GM23248 (cell line): ENCODE measurements around the gene LMOD3.

Source experiments
- EZH2 ChIP-seq: fragments of 200-600 bp; sonication (generic); IDR thresholded peaks from 2 replicates; pipeline ENCODE4 v1.6.1; 2018; ENCODE audit warnings: antibody characterized with exemption, mild to moderate bottlenecking; ENCODE audit not compliant: insufficient read depth, poor library complexity, severe bottlenecking
- EZH2phosphoT487 ChIP-seq: fragments of 200-600 bp; sonication (generic); IDR thresholded peaks from 2 replicates; pipeline ENCODE4 v1.6.1; 2018; ENCODE audit warnings: antibody characterized with exemption, moderate library complexity, mild to moderate bottlenecking, low read depth; ENCODE audit not compliant: insufficient read depth

DNA sequence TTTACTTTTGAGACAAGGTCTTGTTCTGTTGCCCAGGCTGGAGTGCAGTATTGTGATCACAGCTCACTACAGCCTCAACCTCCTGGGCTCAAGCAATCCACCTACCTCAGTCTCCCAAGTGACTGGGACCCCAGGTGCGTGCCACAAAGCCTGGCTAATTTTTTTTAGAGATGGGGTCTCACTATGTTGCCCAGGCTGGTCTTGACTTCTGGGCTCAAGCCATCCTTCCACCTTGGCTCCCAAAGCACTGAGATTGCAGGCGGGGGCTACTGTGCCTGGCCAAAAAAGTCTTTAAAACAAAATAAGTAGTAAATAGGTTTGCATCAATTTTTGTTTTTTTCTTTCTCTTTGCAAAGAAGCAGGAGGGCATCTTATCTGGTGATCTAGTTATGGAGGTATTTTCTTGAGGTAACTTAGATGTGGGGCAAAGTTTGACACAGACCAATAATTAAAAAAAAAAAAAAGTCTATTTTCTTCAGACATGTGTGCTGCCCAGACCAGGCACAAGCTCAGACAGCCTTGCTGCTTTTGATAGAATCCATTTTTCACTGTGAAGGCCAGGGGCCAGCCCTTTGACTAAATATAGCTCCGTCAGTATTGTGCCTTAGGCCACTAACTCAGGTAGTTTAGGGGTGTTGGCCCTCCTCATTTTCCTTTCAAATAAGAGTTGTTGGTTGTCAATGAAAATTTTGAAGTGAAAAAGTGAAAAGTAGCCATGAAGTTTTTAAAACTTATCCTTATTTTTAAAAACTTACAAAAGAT is 35.2 kb downstream of the LMOD3 start:
- no peak for TF ChIP-seq EZH2
- no peak for TF ChIP-seq EZH2phosphoT487
